Activated CD4-positive, alpha-beta T cell treated with anti-CD3 and anti-CD28 coated beads, Interleukin-2, amount 10 ng/mL, durations not matched to agents 24 days and 14 days (primary cell): ENCODE results near the gene PPP2R2C. TPM values are rescaled to one million over a fixed set of nuclear protein-coding genes. Genes with fewer than 3 reads are reported as not detected.

Experiments
- DNase-seq: peaks from one replicate; pipeline ENCODE4 v3.0.0; 2022
- H3K27ac Mint-ChIP-seq: one replicate; pipeline ENCODE4 v1.8.0; 2022; ENCODE audit warnings: mild to moderate bottlenecking, mixed read lengths
- H3K27me3 Mint-ChIP-seq: one replicate; pipeline ENCODE4 v1.8.0; 2022; ENCODE audit warnings: mixed read lengths
- H3K36me3 Mint-ChIP-seq: one replicate; pipeline ENCODE4 v1.8.0; 2022; ENCODE audit warnings: low read depth, mild to moderate bottlenecking, mixed read lengths
- H3K4me1 Mint-ChIP-seq: one replicate; pipeline ENCODE4 v1.8.0; 2021; ENCODE audit warnings: mixed read lengths
- H3K4me3 Mint-ChIP-seq: one replicate; pipeline ENCODE4 v1.8.0; 2022; ENCODE audit warnings: mild to moderate bottlenecking, moderate library complexity, mixed read lengths
- H3K9me3 Mint-ChIP-seq: one replicate; pipeline ENCODE4 v1.8.0; 2021; ENCODE audit warnings: mixed read lengths
- intact Hi-C: fragments of 100-400 bp; cut with micrococcal nuclease; formaldehyde crosslinking; loops from one replicate; pipeline ENCODE4 v1.15.1; 2023
- total RNA-seq: library from RNA; stranded (reverse); gene quantifications from 2 replicates; pipeline ENCODE4 v1.2.3, GENCODE V29; 2022

The PPP2R2C gene
- total RNA-seq, 1 donor from 2014 or later = not detected

DNA sequence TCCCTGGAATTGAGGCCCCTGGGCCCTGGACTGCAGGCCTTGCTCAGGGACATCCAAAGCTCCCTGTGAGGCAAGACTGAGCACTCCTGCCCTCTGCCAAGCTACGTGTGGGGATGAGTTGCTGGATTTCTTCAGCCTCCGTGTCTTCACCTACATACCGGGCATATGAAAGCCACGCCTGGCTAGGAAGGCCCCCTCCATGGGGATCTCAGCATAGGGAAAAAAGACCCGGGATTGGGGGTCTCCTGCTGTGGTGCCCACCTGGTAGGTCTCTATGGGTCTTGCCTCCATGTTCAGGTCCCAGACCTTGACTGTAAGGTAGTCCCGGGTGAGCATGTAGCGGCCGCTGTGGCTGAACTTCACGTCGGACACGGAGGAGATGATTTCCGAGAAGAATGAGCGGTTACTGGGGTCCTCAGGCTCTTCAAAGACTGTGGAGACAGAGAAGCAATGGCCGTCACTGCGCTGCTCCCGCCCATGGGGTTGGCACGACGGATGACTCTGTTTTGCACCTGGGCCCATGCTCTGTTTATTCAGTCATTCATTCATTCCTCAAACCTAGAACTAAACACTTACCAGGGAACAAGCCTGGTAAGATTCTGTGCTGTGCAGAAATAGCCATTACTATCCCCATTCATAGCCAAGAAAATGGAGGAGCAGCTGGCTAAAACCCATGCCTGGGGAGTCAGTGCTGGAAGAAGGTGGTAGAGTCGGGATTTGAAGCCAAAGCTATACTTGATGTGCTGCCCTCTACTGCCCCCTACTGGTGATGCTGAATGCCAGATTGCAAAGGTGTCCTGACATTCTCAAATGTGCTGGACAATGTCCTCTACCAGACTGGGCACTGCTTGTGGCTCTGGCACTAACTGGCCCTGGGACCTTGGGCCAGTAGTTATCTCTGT lies 138.9 kb downstream of the PPP2R2C start:
- no peak overlapping the region for H3K4me3 Mint-ChIP-seq
- H3K36me3 Mint-ChIP-seq = no peaks in the 10 kb centered on the region
- peaks cover 5% of the 10 kb centered on the region for H3K9me3 Mint-ChIP-seq
- intact Hi-C loops = no loop called here
- H3K27me3 Mint-ChIP-seq = peaks cover 18% of the 10 kb centered on the region
- DNase-seq = peak; percentile 66
- H3K4me1 Mint-ChIP-seq = peaks cover 9% of the 10 kb centered on the region
- H3K27ac Mint-ChIP-seq = no peak overlapping the region

GRCh38 chr4:6332669-6333050 lies 139.8 kb downstream of the PPP2R2C start:
- Mint-ChIP-seq H3K36me3 (no peaks in the 10 kb centered on the region), H3K4me1 (peaks cover under 1% of the 10 kb centered on the region), H3K27me3 (peaks cover 9% of the 10 kb centered on the region), H3K9me3 (peaks cover 5% of the 10 kb centered on the region), H3K4me3 (no peak overlapping the region), H3K27ac (no peak overlapping the region)
- intact Hi-C loops = no loop called here
- DNase-seq = no peak

DNA sequence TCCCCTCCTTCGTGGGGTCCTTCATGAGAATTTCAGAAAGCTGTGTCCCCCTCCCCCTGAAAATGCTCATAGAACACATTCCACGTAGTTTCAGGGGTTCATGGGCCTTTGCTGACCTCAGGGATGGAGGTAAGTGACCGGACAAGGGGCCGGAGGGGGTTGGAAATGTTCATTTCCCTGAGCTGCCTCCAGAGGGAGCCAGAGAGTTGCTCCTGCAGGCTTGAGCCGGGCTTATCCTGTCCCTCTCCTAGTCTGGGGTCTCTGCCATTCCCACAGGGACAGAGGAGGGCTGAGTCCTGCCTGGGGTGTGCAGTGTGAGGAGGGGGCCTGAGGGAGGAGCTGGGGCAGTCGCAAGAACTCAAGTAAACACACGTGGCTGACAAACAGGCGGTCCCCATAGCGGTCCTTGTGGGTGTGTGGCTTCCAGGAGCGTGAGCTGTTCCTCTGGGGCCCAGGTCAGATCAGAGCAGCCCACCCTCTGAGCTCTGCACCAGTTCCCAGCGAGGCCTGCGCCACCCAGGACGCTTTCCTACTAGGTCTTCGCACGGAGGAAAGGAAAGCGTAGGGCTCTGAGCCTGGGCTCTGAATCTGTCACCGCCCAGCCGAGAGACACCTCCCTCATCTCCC lies 140.3 kb downstream of the PPP2R2C start:
- H3K27me3 Mint-ChIP-seq = peaks cover 4% of the 10 kb centered on the region
- H3K4me1 Mint-ChIP-seq = no peaks in the 10 kb centered on the region
- intact Hi-C loops = no loop called here
- H3K36me3 Mint-ChIP-seq = no peaks in the 10 kb centered on the region
- H3K9me3 Mint-ChIP-seq = peaks cover 5% of the 10 kb centered on the region
- peak; percentile 76 for DNase-seq
- H3K4me3 Mint-ChIP-seq = no peak overlapping the region
- H3K27ac Mint-ChIP-seq = no peak overlapping the region

- H3K36me3 Mint-ChIP-seq = no peaks in the 10 kb centered on the region
- H3K27ac Mint-ChIP-seq = no peak overlapping the region
- H3K9me3 Mint-ChIP-seq = peaks cover 5% of the 10 kb centered on the region
- intact Hi-C loops = no loop called here
- H3K4me1 Mint-ChIP-seq = no peaks in the 10 kb centered on the region
- DNase-seq = no peak
- H3K27me3 Mint-ChIP-seq = peaks cover 2% of the 10 kb centered on the region
- no peak overlapping the region for H3K4me3 Mint-ChIP-seq
Observed at GRCh38 chr4:6331468-6331867, 140.9 kb downstream of the PPP2R2C start.

DNA sequence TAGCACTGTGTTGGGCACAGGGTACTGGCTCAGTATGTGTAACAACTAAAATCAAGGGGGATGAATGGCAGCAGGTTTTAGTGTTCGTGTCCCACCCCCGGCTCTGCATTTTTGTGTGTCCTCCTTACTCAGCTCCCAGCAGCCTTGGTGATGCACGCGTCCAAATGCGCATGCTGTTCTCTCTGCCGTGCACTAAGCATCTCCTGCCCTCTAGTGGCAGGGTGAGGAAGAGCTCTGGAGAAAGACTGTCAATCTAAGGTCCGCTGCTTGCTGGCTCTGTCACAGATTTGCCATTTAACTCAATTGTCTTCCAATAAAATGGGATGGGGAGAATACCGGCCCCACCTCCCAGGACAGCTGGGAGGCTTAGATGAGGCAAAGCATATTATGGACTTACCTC lies 141.4 kb downstream of the PPP2R2C start:
- H3K9me3 Mint-ChIP-seq = peaks cover 5% of the 10 kb centered on the region
- peaks cover 2% of the 10 kb centered on the region for H3K27me3 Mint-ChIP-seq
- no peaks in the 10 kb centered on the region for H3K36me3 Mint-ChIP-seq
- no peak overlapping the region for H3K27ac Mint-ChIP-seq
- no peaks in the 10 kb centered on the region for H3K4me1 Mint-ChIP-seq
- intact Hi-C loops = no loop called here
- DNase-seq = peak; percentile 78
- no peak overlapping the region for H3K4me3 Mint-ChIP-seq

DNA sequence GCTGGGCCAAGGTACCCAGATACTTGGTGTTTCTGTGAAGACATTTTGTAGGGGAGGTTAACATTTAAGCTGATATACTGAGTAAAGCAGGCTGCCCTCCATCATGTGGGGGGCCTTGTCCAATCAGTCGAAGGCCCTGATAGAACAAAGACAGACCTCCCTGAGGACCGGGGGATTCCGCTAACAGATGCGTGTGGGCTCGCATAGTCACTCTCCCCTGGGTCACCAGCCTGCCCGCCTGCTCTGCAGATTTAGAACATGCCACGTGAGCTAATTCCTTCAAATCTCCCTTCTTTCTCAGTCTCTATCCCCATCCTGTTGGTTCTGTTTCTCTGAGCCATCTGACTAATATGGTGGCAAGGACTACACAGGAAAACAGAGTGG lies 142.0 kb downstream of the PPP2R2C start:
- Mint-ChIP-seq H3K4me1 (no peaks in the 10 kb centered on the region), H3K36me3 (no peaks in the 10 kb centered on the region), H3K27ac (no peak overlapping the region), H3K27me3 (peaks cover 2% of the 10 kb centered on the region), H3K9me3 (peaks cover 5% of the 10 kb centered on the region), H3K4me3 (no peak overlapping the region)
- DNase-seq = no peak
- intact Hi-C loops = no loop called here

DNA sequence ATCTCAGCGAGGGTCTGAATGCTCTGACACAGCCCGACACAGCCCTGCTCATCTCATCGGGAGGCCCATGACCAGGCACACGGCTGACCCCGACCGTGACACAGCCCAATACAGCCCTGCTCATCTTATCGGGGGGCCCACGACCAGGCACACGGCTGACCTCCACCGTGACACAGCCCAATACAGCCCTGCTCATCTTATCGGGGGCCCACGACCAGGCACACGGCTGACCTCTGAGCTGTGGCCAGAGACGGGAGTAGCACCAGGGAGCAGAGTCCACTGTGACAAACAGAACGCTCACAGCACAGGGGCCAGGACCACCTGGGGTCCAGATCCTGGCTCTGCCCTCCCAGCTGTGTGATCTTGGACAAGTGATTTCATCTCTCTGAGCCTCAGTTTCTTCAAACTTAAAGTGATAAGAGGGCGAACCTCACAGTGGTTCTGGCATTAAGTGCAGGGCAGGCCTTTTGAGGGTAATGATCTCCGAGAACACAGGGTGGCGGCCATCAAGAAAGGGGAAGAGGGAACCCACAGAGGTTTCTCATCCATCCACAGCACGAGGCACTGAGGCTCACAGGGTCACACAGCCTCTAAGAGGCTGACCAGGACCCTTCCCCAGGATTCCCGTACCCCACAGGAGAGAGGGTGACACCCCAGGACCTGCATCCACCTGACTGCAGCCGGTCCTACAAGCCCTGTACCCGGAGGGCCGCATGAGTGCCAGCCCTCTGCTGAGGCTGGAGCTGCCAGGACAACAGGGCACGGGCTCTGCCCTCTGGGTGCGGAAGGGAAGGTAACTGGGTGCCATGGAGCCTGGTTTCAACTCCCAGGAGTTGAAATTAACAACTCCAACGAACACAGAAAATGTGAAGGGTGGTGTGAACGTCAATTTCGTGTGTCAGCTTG lies 142.7 kb downstream of the PPP2R2C start:
- Mint-ChIP-seq H3K36me3 (no peaks in the 10 kb centered on the region), H3K27ac (no peak overlapping the region), H3K4me3 (no peak overlapping the region), H3K9me3 (peaks cover 5% of the 10 kb centered on the region), H3K4me1 (peaks cover 2% of the 10 kb centered on the region), H3K27me3 (peaks cover under 1% of the 10 kb centered on the region)
- intact Hi-C loops = loop anchor here (5.0 to 10.0 kb wide), 2 partner anchors 62 to 195 kb away; partner anchors contain the start of gene WFS1
- DNase-seq = no peak

- no peak overlapping the region for H3K4me3 Mint-ChIP-seq
- intact Hi-C loops = loop anchor here (5.0 to 10.0 kb wide), 2 partner anchors 61 to 194 kb away; partner anchors contain the start of gene WFS1
- H3K9me3 Mint-ChIP-seq = no peaks in the 10 kb centered on the region
Observed at GRCh38 chr4:6328526-6328925, 143.9 kb downstream of the PPP2R2C start.

GRCh38 chr4:6327220-6327917 lies 145.0 kb downstream of the PPP2R2C start:
- H3K27ac Mint-ChIP-seq = no peak overlapping the region
- intact Hi-C loops = loop anchor here (1.0 to 10.0 kb wide), 4 partner anchors 60 to 329 kb away; partner anchors contain the start of gene WFS1
- peak; percentile 93 for DNase-seq
- no peaks in the 10 kb centered on the region for H3K36me3 Mint-ChIP-seq
- H3K9me3 Mint-ChIP-seq = no peaks in the 10 kb centered on the region
- H3K4me1 Mint-ChIP-seq = peaks cover 6% of the 10 kb centered on the region
- peaks cover 12% of the 10 kb centered on the region for H3K27me3 Mint-ChIP-seq
- no peak overlapping the region for H3K4me3 Mint-ChIP-seq

More at GRCh38 chr4:6328526-6328925, 143.9 kb downstream of the PPP2R2C start:
- Mint-ChIP-seq H3K27ac (no peak overlapping the region), H3K4me1 (peaks cover 4% of the 10 kb centered on the region), H3K27me3 (peaks cover 10% of the 10 kb centered on the region), H3K36me3 (no peaks in the 10 kb centered on the region)
- no peak for DNase-seq

- no peak overlapping the region for H3K27ac Mint-ChIP-seq
- no peaks in the 10 kb centered on the region for H3K9me3 Mint-ChIP-seq
- H3K27me3 Mint-ChIP-seq = peaks cover 12% of the 10 kb centered on the region
- H3K4me3 Mint-ChIP-seq = no peak overlapping the region
- no peak for DNase-seq
- intact Hi-C loops = loop anchor here (1.0 to 10.0 kb wide), 4 partner anchors 59 to 328 kb away; partner anchors contain the start of gene WFS1
- no peaks in the 10 kb centered on the region for H3K36me3 Mint-ChIP-seq
- H3K4me1 Mint-ChIP-seq = peaks cover 6% of the 10 kb centered on the region
Observed at GRCh38 chr4:6326312-6327060, 145.9 kb downstream of the PPP2R2C start.

GRCh38 chr4:6325788-6326290 lies 146.6 kb downstream of the PPP2R2C start:
- H3K4me1 Mint-ChIP-seq = peaks cover 8% of the 10 kb centered on the region
- no peaks in the 10 kb centered on the region for H3K36me3 Mint-ChIP-seq
- intact Hi-C loops = loop anchor here (5.0 to 10.0 kb wide), 2 partner anchors 59 to 191 kb away; partner anchors contain the start of gene WFS1
- H3K9me3 Mint-ChIP-seq = no peaks in the 10 kb centered on the region
- H3K27me3 Mint-ChIP-seq = peaks cover 12% of the 10 kb centered on the region
- no peak overlapping the region for H3K27ac Mint-ChIP-seq
- no peak for DNase-seq
- H3K4me3 Mint-ChIP-seq = no peak overlapping the region
